ENCODE results near the gene LCLAT1.

Gene LCLAT1

GRCh38 chr2:30645081-30645744 lies 198.2 kb downstream of the LCLAT1 start:
- Histone ChIP-seq H3K79me2 (ENCODE audit: insufficient read depth, low read length) (no peaks in the 10 kb centered on the region), H3K9me2 (replicated peaks; ENCODE audit: low read depth, low read length) (no peaks in the 10 kb centered on the region), H3K4me2 (ENCODE audit: low read depth, low read length, poor library complexity, severe bottlenecking) (no peak overlapping the region), H3F3A (ENCODE audit: low read depth) (no peaks in the 10 kb centered on the region), H3K27me3 (ENCODE audit: insufficient read depth, low read length, poor library complexity, severe bottlenecking) (no peaks in the 10 kb centered on the region), H3K9ac (ENCODE audit: low read depth, low read length, poor library complexity, severe bottlenecking) (no peak overlapping the region), H2AFZ (ENCODE audit: low read length) (no peak overlapping the region), H4K20me1 (ENCODE audit: insufficient read depth, low read length, poor library complexity, severe bottlenecking) (no peaks in the 10 kb centered on the region), H3K4me3 (ENCODE audit: low read length, poor library complexity, severe bottlenecking) (no peak overlapping the region), H3K9me3 (ENCODE audit: insufficient read depth, low read depth, low read length) (no peaks in the 10 kb centered on the region), H3K36me3 (ENCODE audit: insufficient read depth, low read length) (peaks cover 9% of the 10 kb centered on the region; the same call in 1 of the 2 replicates), H3K4me1 (ENCODE audit: insufficient read depth, low read length, poor library complexity, severe bottlenecking) (no peaks in the 10 kb centered on the region)
- TF ChIP-seq CTCF (conservative IDR thresholded peaks at IDR 0.05; ENCODE audit: low read length) (no peak), EZH2phosphoT487 (IDR thresholded peaks at IDR 0.05; ENCODE audit: borderline replicate concordance) (no peak)

DNA sequence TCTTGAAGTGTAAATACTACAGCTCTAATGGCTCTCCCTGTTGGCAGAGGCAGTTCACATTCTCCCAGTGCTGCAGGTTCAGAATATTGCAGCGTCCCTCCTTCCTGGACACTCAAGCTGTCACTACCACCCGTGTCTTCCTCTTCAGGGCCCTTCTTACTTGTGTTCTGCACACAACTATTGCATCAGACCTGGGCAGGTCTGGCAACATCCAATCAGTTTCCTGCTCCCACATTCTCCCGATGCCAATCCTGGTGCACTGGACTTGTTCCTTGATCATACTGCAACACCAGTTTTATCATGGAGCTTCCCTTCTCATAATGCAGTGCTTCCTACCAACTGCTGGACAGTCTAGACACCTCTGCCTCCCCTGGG lies 198.7 kb downstream of the LCLAT1 start:
- Histone ChIP-seq H3K9ac (ENCODE audit: low read depth, low read length, poor library complexity, severe bottlenecking) (no peak overlapping the region), H3K36me3 (ENCODE audit: insufficient read depth, low read length) (peaks cover 4% of the 10 kb centered on the region; the same call in 1 of the 2 replicates), H3K27me3 (ENCODE audit: insufficient read depth, low read length, poor library complexity, severe bottlenecking) (no peaks in the 10 kb centered on the region), H3F3A (ENCODE audit: low read depth) (no peaks in the 10 kb centered on the region), H3K4me3 (ENCODE audit: low read length, poor library complexity, severe bottlenecking) (no peak overlapping the region), H3K4me1 (ENCODE audit: insufficient read depth, low read length, poor library complexity, severe bottlenecking) (no peaks in the 10 kb centered on the region), H3K4me2 (ENCODE audit: low read depth, low read length, poor library complexity, severe bottlenecking) (no peak overlapping the region), H4K20me1 (ENCODE audit: insufficient read depth, low read length, poor library complexity, severe bottlenecking) (no peaks in the 10 kb centered on the region), H3K9me3 (ENCODE audit: insufficient read depth, low read depth, low read length) (no peaks in the 10 kb centered on the region), H2AFZ (ENCODE audit: low read length) (no peak overlapping the region), H3K9me2 (replicated peaks; ENCODE audit: low read depth, low read length) (no peaks in the 10 kb centered on the region), H3K79me2 (ENCODE audit: insufficient read depth, low read length) (no peaks in the 10 kb centered on the region)
- no peak for TF ChIP-seq CTCF (conservative IDR thresholded peaks at IDR 0.05; ENCODE audit: low read length)
- TF ChIP-seq EZH2phosphoT487 (IDR thresholded peaks at IDR 0.05; ENCODE audit: borderline replicate concordance): no peak

GRCh38 chr2:30647752-30648457 lies 200.9 kb downstream of the LCLAT1 start:
- no peaks in the 10 kb centered on the region for H3K36me3 ChIP-seq (ENCODE audit: insufficient read depth, low read length)
- no peaks in the 10 kb centered on the region for H3K27me3 ChIP-seq (ENCODE audit: insufficient read depth, low read length, poor library complexity, severe bottlenecking)
- H2AFZ ChIP-seq (ENCODE audit: low read length): no peak overlapping the region
- H3K4me3 ChIP-seq (ENCODE audit: low read length, poor library complexity, severe bottlenecking): no peak overlapping the region
- H3K9me3 ChIP-seq (ENCODE audit: insufficient read depth, low read depth, low read length): no peaks in the 10 kb centered on the region
- no peaks in the 10 kb centered on the region for H3F3A ChIP-seq (ENCODE audit: low read depth)
- no peaks in the 10 kb centered on the region for H3K9me2 ChIP-seq (replicated peaks; ENCODE audit: low read depth, low read length)
- H3K4me2 ChIP-seq (ENCODE audit: low read depth, low read length, poor library complexity, severe bottlenecking): no peak overlapping the region
- no peak overlapping the region for H3K9ac ChIP-seq (ENCODE audit: low read depth, low read length, poor library complexity, severe bottlenecking)
- H3K4me1 ChIP-seq (ENCODE audit: insufficient read depth, low read length, poor library complexity, severe bottlenecking): no peaks in the 10 kb centered on the region
- TF ChIP-seq CTCF (conservative IDR thresholded peaks at IDR 0.05; ENCODE audit: low read length) (no peak), EZH2phosphoT487 (IDR thresholded peaks at IDR 0.05; ENCODE audit: borderline replicate concordance) (no peak)
- no peaks in the 10 kb centered on the region for H3K79me2 ChIP-seq (ENCODE audit: insufficient read depth, low read length)
- no peaks in the 10 kb centered on the region for H4K20me1 ChIP-seq (ENCODE audit: insufficient read depth, low read length, poor library complexity, severe bottlenecking)

Data from Loucy (cell line).